ENCODE measurements around the gene TMEM163. TPM values are rescaled to one million over a fixed set of nuclear protein-coding genes. Genes with fewer than 3 reads are reported as not detected.
"Not testable (repeated sequence)": the region's sequence is repeated elsewhere in the genome, so short reads cannot be mapped to it uniquely, and the experiment has no call there.

The TMEM163 gene
- total RNA-seq, 1 experiment from 2014 or later: 0.78 TPM

DNA sequence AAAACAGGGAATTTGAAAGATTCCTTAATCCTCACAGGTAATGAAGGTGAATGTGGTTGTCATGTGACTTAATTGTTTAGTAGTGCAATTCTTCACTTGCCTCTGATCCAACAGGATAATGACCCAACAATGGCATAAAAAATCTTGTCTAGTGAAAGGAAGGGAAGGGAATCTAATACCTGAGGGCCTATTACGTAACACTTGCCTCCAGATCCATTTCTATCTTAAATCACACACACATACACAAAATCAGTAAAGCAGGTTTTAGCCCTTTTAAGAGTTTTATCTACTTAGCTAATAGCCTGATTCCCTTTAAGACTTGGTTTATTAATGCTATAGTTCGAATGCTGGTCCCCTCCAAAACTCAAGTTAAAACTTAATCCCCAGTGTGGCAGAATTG lies 118.6 kb downstream of the TMEM163 start:
- in situ Hi-C loops (cut with HindIII; ENCODE audit: low pct_unique_long_range_greater_than_20kb, low sequenced_read_pairs): no loop called here
- DNase-seq (ENCODE audit: low read depth): no peak

DNA sequence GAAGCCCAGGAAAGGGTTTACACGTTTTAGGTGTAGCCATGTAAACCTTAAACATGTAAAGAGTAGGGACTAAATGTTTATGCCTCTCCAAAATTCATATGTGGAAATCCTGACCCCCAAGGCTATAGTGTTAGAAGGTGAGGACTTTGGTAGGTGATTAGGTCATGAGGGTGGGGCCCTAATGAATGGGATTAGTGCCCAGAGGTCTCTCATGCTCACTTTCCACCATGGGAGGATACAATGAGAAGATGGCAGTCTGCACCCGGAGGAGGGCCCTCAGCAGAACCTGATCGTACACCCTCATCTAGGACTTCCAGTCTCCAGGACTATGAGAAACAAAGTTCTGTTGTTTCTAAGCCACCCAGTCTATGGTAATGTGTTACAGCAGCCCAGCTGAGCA lies 119.6 kb downstream of the TMEM163 start:
- DNase-seq (ENCODE audit: low read depth): no peak
- in situ Hi-C loops (cut with HindIII; ENCODE audit: low pct_unique_long_range_greater_than_20kb, low sequenced_read_pairs): no loop called here

DNA sequence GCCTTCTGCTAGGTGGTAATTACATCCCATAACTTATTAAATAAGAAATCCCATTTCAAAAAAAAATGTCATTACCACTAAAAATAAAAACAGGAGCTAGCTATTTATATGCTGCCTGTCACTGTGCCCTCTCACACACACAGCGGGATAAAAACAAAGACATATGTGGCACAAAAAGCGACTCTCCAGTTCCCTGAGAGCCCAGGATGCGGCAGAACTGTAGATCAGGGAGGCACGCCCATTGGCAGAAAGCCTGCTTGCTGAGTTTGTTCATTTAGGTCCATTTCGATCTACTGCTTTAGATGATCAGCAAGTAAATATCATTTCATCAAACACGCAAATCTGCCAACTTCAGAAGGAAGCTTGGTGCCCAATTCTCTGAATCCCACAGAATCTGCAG lies 124.4 kb downstream of the TMEM163 start:
- DNase-seq (ENCODE audit: low read depth): no peak
- in situ Hi-C loops (cut with HindIII; ENCODE audit: low pct_unique_long_range_greater_than_20kb, low sequenced_read_pairs): no loop called here

DNA sequence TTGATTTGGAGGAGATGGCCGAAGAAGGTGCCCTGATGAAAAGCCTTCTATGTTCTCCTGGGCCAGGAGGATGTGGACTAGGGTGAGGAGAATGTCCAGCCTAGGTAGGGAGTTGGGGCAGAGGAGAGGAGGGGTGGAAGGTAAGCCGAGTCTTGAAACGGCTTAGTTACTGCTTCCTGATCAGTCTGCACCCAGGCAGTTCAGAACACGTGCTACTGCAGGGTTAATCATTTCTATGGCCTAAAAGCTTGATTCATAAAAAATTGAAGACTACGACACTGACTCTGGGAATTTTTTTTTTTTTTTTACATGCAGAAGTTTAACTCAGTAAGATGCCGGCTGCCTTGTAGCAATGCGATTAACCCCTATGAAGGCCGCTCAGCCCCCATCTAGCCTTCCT lies 125.3 kb downstream of the TMEM163 start:
- in situ Hi-C loops (cut with HindIII; ENCODE audit: low pct_unique_long_range_greater_than_20kb, low sequenced_read_pairs): no loop called here
- no peak for DNase-seq (ENCODE audit: low read depth)

DNA sequence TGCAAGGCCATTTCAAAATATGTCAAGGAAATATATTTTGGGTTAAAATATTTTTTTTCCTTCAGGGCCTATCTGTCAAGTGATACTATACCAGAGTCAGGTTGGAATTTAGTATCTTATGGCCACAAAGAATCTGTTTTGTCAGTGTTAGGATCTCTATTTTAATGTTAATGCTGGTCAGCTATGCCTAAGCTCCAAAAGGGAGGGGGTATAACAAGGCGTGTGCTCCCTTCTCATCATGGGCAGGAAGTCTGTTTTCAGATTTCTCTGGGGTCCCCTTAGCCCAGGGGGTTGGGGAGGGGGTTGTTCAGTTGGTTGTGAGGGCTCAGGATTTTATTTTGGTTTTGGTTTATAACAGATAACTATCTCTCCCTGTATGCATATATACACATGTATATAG lies 126.4 kb downstream of the TMEM163 start:
- in situ Hi-C loops (cut with HindIII; ENCODE audit: low pct_unique_long_range_greater_than_20kb, low sequenced_read_pairs): no loop called here
- no peak for DNase-seq (ENCODE audit: low read depth)

DNA sequence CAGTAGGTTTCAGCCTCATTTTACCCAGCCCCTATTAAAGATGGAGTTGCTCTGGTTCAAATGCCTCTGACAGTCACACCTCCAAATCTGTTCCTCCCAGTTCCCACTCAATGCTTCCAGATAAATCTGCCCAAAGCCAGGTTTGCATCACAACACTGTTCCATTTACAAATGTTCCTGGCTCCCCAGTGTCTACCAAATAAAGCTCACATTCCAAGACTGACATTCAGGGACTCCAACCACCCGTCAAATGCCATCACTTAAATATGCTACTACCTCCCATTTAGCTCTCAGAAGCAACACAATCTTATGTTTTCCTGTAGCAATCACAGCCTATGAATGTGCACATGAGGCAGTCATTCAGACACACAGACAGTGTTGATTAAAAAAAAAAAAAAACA lies 127.3 kb downstream of the TMEM163 start:
- in situ Hi-C loops (cut with HindIII; ENCODE audit: low pct_unique_long_range_greater_than_20kb, low sequenced_read_pairs): no loop called here
- no peak for DNase-seq (ENCODE audit: low read depth)

DNA sequence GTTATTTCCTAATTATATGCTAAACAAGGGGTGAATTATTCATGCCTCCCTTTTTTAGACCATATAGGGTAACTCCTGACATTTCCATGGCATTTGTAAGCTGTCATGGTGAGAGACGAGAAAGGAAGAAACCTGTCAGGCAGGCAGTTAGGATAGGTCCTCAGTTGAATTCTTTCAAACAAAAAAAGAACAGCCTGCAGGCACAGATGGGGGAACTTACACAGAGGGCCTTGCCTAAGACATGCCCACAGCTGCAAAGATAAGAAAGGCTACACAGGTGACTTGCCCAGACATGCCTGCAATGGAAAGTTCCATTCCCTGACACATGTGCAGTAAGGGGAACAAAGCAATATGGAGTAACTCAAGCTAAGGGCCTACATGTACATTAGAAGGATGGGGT lies 128.1 kb downstream of the TMEM163 start:
- in situ Hi-C loops (cut with HindIII; ENCODE audit: low pct_unique_long_range_greater_than_20kb, low sequenced_read_pairs): no loop called here
- DNase-seq (ENCODE audit: low read depth): no peak

DNA sequence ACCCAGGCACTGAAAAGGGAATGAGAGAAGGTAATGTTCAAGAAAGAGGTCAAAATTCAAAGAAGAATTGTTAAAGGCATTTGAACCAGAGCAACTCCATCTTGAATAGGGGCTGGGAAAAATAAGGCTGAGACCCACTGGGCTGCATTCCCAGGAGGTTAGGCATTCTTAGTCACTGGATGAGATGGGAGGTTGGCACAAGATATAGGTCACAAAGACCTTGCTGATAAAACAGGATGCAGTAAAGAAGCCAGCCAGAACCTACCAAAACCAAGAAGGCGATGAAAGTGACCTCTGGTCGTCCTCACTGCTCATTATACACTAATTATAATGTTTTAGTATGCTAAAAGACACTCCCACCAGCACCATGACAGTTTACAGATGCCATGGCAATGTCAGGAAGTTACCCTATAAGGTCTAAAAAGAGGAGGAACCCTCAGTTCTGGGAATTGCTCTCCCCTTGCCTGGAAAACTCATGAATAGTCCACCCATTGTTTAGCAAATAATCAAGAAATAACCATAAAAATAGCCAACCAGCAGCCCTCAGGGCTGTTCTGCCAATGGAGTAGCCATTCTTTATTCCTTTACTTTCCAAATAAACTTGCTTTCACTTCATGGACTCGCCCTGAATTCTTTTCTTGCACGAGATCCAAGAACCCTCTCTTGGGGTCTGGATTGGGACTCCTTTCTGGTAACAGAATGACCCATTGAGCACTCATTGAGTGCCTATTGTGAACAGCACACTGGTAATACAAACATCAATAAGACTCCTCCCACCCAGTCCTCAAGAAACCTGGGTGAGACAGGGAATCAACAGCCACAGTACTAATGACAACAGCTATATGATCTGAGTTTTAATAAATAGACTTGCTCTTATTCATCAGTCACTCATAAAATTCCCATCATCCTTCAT lies 129.4 kb downstream of the TMEM163 start:
- in situ Hi-C loops (cut with HindIII; ENCODE audit: low pct_unique_long_range_greater_than_20kb, low sequenced_read_pairs); DNase-seq (ENCODE audit: low read depth): not testable (repeated sequence)

DNA sequence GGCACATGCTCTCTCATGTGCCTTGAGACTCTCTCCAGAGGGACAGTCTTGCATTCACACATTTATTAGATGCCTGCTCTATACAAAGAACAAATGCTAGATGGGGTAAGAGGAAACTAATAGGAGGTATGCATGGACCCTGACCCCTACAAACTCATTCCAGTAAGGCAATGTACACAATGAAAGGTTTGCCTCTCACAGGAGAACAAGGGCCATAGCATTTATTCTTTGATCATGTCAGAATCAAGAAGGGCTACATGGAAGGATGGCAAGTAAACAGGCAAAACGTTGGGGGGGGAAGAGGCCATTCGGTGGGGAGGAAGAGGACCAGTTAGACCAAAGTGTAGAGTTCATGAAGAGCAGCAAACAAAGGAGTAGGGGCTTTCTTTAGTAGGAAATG lies 130.2 kb downstream of the TMEM163 start:
- DNase-seq (ENCODE audit: low read depth): no peak
- in situ Hi-C loops (cut with HindIII; ENCODE audit: low pct_unique_long_range_greater_than_20kb, low sequenced_read_pairs): no loop called here

DNA sequence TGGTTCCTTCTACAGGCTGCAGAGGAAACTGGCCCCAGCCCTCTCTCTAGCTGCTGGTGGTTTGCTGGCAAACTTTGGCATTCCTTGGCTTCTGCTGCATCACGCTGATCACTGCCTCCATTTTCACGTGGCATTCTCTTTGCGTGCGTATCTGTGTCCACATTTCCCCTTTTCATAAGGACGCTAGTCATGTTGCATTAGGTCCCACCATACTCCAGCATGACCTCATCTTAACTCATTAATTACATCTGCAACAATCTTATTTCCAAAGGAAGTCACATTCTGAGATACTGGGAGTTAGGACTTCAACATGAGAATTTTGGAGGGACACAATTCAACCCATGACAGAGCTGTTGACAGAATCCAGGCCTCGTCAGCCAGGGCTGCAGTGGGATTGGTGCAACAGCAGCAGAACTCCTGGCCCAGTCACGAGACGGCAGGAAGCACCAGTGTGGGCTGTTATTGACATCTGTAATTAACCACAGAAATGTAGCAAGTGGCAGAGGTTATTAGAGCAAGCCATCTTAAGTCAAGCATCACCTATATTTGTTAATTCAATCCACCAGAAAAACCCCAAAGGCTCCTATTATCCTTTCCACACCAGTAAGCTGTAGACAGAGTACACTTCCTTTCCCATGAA lies 132.4 kb downstream of the TMEM163 start:
- in situ Hi-C loops (cut with HindIII; ENCODE audit: low pct_unique_long_range_greater_than_20kb, low sequenced_read_pairs): no loop called here
- no peak for DNase-seq (ENCODE audit: low read depth)

DNA sequence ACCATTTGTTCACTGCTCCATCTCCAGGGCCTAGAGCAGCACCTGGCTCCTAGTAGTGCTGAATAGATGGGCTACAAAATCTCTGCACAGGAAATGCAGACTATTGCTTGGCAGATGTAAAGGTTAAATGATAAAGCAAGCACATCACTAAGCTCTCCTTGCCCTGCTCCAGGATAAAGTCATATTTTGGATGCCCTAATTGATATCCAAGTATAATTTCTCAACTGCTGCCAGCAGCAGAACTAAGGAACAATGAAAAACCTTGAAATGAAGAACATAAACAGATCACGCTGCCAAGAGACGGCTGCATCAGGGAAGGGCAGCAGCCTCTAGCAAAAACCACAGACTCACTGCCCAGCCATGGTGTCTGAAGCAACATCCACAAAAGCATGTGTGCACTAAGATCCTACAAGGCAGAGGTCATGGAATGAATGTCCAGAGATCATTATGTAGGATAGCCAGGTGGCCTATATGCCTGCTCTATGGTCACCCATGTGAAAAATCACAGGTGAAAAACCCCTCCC lies 134.7 kb downstream of the TMEM163 start:
- no peak for DNase-seq (ENCODE audit: low read depth)
- in situ Hi-C loops (cut with HindIII; ENCODE audit: low pct_unique_long_range_greater_than_20kb, low sequenced_read_pairs): no loop called here

DNA sequence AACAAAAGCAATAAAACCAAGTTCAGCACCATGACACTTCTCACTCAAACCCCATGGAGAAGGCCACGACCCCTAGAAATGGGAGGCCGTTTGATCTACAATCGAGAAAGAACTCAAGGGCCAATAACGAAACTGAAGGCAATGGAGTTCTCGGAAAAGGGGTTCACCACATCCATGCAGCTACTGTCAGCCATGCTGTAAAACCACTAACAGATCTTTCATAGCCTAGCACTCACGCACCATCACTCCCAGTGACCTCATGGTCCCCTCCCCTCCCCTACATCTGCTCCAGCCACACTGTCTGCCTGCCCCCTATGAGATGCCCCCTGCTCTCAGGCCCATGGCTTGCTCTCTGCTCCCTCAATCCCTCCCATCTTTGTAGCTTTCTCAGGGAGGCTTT lies 135.3 kb downstream of the TMEM163 start:
- no peak for DNase-seq (ENCODE audit: low read depth)
- in situ Hi-C loops (cut with HindIII; ENCODE audit: low pct_unique_long_range_greater_than_20kb, low sequenced_read_pairs): no loop called here

DNA sequence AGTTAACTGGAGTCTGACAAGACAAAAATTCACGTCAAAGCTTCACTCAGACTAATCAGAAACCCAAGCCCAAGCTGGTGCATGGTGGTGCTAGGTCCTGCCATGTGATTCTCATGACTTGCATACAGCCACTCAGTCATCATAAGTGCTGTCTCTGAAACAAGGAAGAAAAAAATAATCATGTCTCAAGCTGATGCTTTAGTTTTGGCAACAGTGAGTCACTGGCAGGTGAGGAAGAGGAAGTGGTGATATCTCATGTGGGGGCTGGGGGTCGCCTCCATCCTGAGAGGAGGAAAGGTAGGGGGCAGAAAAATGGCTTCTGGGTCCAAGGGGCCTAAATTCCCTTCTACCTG lies 136.3 kb downstream of the TMEM163 start:
- DNase-seq (ENCODE audit: low read depth): no peak
- in situ Hi-C loops (cut with HindIII; ENCODE audit: low pct_unique_long_range_greater_than_20kb, low sequenced_read_pairs): no loop called here

DNA sequence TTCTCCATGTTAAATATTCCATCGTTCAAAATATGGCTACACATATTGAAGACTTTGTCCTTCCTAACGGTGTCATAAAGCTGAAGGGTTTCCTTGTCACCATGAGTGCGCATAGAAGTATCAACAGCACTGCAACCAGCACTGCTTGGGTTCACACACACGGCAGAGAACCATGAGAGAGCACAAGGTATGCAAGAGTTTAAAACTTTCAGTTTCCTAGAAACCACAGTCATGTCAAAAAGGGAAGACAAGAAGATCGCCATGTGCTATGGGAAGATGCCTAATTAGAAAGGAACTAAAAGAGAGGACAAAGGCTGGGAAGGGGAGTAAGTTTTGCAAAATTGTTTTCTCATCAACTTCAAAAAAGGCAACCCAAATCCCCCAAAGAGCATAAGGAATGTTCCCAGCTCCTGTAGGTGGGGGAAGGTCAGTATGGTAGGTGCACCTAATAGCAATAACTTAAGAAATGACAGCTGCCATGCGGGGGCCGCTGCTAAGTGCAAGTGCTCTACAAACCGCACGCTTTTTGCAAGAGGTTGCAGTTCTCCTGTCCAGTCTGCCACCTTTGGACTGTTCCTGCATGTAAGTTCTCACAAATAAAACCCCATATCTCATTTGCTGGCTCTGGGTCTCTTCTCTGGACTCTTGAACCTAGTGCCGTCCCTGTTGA lies 136.8 kb downstream of the TMEM163 start:
- in situ Hi-C loops (cut with HindIII; ENCODE audit: low pct_unique_long_range_greater_than_20kb, low sequenced_read_pairs): no loop called here
- no peak for DNase-seq (ENCODE audit: low read depth)

DNA sequence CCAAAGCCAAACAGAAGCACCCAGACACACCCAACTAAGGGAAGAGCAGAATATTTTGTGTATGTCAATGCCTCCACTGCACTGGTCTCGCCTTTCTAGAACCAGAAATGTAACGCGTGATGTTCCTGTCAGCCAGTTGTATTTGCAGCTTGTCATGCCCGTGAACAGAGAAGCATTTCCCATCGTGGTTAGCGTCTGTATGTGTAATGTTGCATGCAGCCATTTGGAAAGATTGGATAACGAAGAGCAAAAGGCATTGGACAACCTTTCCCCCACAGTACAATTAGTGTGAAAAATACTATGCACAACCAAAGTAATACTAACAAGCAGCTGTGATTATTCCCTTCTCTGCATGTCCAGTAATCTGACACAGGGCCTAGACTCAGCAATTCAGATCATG lies 140.5 kb downstream of the TMEM163 start:
- DNase-seq (ENCODE audit: low read depth): no peak
- in situ Hi-C loops (cut with HindIII; ENCODE audit: low pct_unique_long_range_greater_than_20kb, low sequenced_read_pairs): no loop called here

DNA sequence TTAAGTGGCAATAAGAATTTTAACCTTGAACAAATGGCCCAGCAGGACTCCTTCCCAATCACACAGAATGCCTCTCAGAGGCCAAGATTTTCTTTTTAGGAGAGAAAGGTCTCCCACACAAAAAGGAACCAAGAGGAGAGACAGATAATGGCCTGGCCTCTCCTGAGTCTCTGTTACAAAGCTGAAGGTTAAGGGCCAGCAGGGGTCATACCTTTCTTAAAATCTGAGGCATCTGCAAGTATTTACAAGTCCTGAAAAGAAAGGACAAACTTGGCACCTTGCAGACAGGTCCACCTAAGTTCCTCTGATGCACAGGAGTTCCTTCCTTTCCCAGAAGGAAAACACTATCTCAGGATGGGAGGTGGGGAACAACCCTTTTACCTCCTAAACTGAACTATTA lies 142.3 kb downstream of the TMEM163 start:
- DNase-seq (ENCODE audit: low read depth): no peak
- in situ Hi-C loops (cut with HindIII; ENCODE audit: low pct_unique_long_range_greater_than_20kb, low sequenced_read_pairs): no loop called here

DNA sequence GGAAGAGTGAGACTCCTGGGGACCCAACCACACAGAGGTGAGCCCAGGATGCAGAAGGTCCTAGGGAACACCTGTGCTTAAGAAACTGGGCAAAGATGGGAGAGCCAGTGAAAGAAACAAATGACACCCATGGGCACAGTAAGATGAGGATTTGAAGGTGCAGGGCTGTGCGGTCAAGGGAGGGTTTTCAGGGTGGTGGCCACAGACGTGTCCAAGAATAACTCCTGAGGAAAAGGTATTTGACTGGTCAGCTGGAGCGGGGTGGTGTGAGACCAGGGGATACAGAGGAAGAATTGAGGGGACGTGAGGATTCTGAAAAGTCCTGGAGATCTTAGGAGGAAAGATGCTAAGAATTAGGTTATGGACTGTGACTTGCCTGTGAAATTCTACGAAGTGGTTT lies 142.9 kb downstream of the TMEM163 start:
- no peak for DNase-seq (ENCODE audit: low read depth)
- in situ Hi-C loops (cut with HindIII; ENCODE audit: low pct_unique_long_range_greater_than_20kb, low sequenced_read_pairs): no loop called here

DNA sequence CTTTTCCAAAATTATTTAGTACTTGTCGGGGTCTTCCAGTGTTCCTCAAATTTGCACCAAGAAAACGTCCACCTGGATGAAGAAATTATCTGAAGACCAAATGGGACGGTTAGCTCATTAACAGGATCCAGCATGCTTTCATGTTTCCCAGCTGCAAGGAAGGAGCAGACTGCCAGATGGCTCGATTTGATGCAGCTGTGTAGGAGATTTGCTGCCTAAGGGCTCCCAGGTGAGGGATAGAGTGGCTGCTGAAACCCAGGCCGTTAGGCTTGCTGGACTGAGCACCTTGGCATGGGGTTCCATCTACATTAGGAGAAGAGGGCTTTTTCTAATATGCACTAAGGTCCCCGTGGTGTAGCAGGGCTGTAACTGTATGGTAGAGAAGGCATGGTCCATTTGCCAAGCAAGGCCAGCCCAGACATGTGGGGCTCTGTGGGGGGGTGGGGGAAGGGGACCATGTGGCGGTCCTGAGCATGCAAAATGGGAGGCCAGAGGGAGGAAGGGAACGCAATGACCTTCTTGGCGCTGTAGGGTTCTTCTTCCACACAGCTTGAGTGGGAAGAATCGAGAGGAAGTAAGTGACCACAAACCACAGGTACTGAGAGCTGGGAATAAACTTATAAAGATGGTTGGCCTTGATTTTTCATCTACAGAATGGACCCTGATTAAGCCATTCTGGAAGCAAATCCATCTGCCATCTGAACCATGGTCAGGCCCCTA lies 144.0 kb downstream of the TMEM163 start:
- DNase-seq (ENCODE audit: low read depth): no peak
- in situ Hi-C loops (cut with HindIII; ENCODE audit: low pct_unique_long_range_greater_than_20kb, low sequenced_read_pairs): no loop called here

DNA sequence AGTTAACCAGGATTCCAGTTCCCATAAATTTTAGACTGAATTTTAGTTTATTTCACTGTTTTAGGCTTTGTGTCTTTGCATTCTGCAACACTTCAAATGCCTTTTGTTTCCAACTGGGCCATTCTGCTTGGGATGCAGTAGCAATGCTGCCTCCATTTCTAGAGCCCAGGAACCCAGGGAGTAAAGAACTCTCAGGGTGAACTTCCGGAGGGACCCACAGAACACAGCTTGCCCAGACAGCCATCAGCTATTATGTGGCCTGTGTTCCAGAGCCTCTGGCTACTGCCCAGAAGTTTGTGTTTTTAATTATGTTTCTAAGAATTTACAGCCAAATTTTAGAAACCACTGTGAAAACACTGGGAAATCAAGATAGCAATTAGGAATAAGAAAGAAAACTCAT lies 145.1 kb downstream of the TMEM163 start:
- no peak for DNase-seq (ENCODE audit: low read depth)
- in situ Hi-C loops (cut with HindIII; ENCODE audit: low pct_unique_long_range_greater_than_20kb, low sequenced_read_pairs): no loop called here

Measured in Caki2 (cell line).